Loucy (cell line): ENCODE results near the gene TCEA3.

Experiments
- H2AFZ ChIP-seq: fragments of 200-600 bp; sonication (generic); 2 replicates; pipeline ENCODE4 v1.6.0; 2016; ENCODE audit warnings: antibody characterized with exemption, mild to moderate bottlenecking, low read length, moderate library complexity
- H3F3A ChIP-seq: fragments of 200-600 bp; 2 replicates; pipeline ENCODE4 v1.6.0; 2016; ENCODE audit warnings: antibody characterized with exemption, low read depth, mild to moderate bottlenecking
- H3K27me3 ChIP-seq: fragments of 200-600 bp; sonication (generic); 2 replicates; pipeline ENCODE4 v1.6.1; 2014; ENCODE audit warnings: low read length, mild to moderate bottlenecking; ENCODE audit not compliant: insufficient read depth, poor library complexity, severe bottlenecking
- H3K36me3 ChIP-seq: fragments of 200-600 bp; sonication (generic); 2 replicates; pipeline ENCODE4 v1.6.1; 2016; ENCODE audit warnings: low read length; ENCODE audit not compliant: insufficient read depth
- H3K4me1 ChIP-seq: fragments of 200-600 bp; sonication (generic); 2 replicates; pipeline ENCODE4 v1.5.1; 2014; ENCODE audit warnings: low read length, mild to moderate bottlenecking; ENCODE audit not compliant: insufficient read depth, poor library complexity, severe bottlenecking
- H3K4me2 ChIP-seq: fragments of 200-600 bp; sonication (generic); 2 replicates; pipeline ENCODE4 v1.6.0; 2014; ENCODE audit warnings: antibody characterized with exemption, low read length, low read depth, mild to moderate bottlenecking; ENCODE audit not compliant: poor library complexity, severe bottlenecking
- H3K4me3 ChIP-seq: fragments of 200-600 bp; sonication (generic); 2 replicates; pipeline ENCODE4 v1.5.1; 2014; ENCODE audit warnings: low read length, mild to moderate bottlenecking, mixed read lengths; ENCODE audit not compliant: poor library complexity, severe bottlenecking
- H3K79me2 ChIP-seq: fragments of 200-600 bp; sonication (generic); 2 replicates; pipeline ENCODE4 v1.6.1; 2014; ENCODE audit warnings: low read length; ENCODE audit not compliant: insufficient read depth
- H3K9ac ChIP-seq: fragments of 200-600 bp; sonication (generic); 2 replicates; pipeline ENCODE4 v1.6.0; 2014; ENCODE audit warnings: mild to moderate bottlenecking, low read depth, low read length, moderate library complexity; ENCODE audit not compliant: poor library complexity, severe bottlenecking
- H3K9me2 ChIP-seq: fragments of 200-600 bp; sonication (generic); replicated peaks from 2 replicates; pipeline ENCODE4 v1.6.1; 2016; ENCODE audit warnings: low read depth, low read length, mixed read lengths
- H3K9me3 ChIP-seq: fragments of 200-600 bp; sonication (generic); 2 replicates; pipeline ENCODE4 v1.6.1; 2014; ENCODE audit warnings: mild to moderate bottlenecking, antibody characterized with exemption, low read length, low read depth; ENCODE audit not compliant: insufficient read depth
- H4K20me1 ChIP-seq: fragments of 200-600 bp; sonication (generic); 2 replicates; pipeline ENCODE4 v1.6.0; 2014; ENCODE audit warnings: antibody characterized with exemption, low read length, mild to moderate bottlenecking; ENCODE audit not compliant: insufficient read depth, poor library complexity, severe bottlenecking
- EZH2phosphoT487 ChIP-seq: fragments of 200-600 bp; IDR thresholded peaks from 2 replicates; pipeline ENCODE4 v1.6.1; 2018; ENCODE audit warnings: antibody characterized with exemption, mild to moderate bottlenecking, moderate library complexity, borderline replicate concordance
- TF ChIP-seq, protein P1 (sequence below): fragments of 200-600 bp; sonication (generic); conservative IDR thresholded peaks from 2 replicates; pipeline ENCODE4 v1.5.1; 2014; ENCODE audit warnings: mild to moderate bottlenecking, antibody characterized with exemption, low read length

The TCEA3 gene

DNA sequence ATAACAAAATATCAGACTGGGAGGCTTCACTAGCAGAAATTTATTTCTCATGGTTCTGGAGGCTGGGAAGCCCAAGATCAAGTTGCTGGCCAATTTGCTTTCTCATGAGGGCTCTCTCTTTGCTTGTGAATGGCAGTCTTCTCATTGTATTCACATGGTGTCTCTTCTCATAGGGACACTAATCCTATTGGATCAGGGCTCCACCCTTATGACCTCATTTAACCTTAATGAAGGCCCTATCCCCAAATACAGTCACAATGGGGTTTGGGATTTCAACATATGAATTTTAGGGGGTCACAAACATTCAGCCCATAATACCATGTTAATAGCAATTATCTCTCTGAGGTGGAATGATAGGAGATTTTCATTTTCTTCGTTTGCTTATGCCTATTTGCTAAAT, 25.3 kb downstream of the TCEA3 start:
- H4K20me1 ChIP-seq: no peaks in the 10 kb centered on the region
- no peaks in the 10 kb centered on the region for H3K9me2 ChIP-seq
- no peak overlapping the region for H3K4me3 ChIP-seq
- H3K9me3 ChIP-seq: no peaks in the 10 kb centered on the region
- H3K9ac ChIP-seq: no peak overlapping the region
- no peaks in the 10 kb centered on the region for H3K36me3 ChIP-seq
- H3K27me3 ChIP-seq: no peaks in the 10 kb centered on the region
- H2AFZ ChIP-seq: no peak overlapping the region
- H3K4me1 ChIP-seq: peaks cover 13% of the 10 kb centered on the region
- H3K79me2 ChIP-seq: no peaks in the 10 kb centered on the region
- TF ChIP-seq, protein P1, sequence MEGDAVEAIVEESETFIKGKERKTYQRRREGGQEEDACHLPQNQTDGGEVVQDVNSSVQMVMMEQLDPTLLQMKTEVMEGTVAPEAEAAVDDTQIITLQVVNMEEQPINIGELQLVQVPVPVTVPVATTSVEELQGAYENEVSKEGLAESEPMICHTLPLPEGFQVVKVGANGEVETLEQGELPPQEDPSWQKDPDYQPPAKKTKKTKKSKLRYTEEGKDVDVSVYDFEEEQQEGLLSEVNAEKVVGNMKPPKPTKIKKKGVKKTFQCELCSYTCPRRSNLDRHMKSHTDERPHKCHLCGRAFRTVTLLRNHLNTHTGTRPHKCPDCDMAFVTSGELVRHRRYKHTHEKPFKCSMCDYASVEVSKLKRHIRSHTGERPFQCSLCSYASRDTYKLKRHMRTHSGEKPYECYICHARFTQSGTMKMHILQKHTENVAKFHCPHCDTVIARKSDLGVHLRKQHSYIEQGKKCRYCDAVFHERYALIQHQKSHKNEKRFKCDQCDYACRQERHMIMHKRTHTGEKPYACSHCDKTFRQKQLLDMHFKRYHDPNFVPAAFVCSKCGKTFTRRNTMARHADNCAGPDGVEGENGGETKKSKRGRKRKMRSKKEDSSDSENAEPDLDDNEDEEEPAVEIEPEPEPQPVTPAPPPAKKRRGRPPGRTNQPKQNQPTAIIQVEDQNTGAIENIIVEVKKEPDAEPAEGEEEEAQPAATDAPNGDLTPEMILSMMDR: no peak
- TF ChIP-seq EZH2phosphoT487: no peak
- no peak overlapping the region for H3K4me2 ChIP-seq
- no peaks in the 10 kb centered on the region for H3F3A ChIP-seq

DNA sequence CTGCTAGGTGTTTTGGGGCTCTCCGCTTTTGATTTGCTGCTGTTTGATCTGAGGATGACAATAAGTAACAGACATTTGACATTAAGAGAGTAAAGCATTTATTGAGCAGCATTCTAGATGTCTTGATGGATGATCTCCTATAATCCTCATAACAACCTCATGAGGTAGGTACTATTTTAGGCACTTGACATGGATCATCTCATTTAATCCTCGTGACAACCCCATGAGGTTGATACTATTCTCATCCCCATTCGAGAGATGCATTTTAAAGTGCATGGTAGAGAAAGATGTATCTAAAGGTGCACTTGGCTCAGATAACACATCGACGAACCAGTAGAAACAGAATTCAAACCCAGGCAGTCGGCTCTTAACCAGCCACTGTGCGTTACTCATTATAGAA, 26.6 kb downstream of the TCEA3 start:
- Histone ChIP-seq H3K9me2 (no peaks in the 10 kb centered on the region), H3K4me1 (peaks cover 4% of the 10 kb centered on the region), H4K20me1 (no peaks in the 10 kb centered on the region), H3K79me2 (no peaks in the 10 kb centered on the region), H3K9me3 (no peaks in the 10 kb centered on the region), H3K4me3 (no peak overlapping the region), H2AFZ (no peak overlapping the region), H3K4me2 (no peak overlapping the region), H3F3A (no peaks in the 10 kb centered on the region), H3K27me3 (no peaks in the 10 kb centered on the region), H3K36me3 (no peaks in the 10 kb centered on the region), H3K9ac (no peak overlapping the region)
- TF ChIP-seq, protein P1: no peak
- no peak for TF ChIP-seq EZH2phosphoT487

DNA sequence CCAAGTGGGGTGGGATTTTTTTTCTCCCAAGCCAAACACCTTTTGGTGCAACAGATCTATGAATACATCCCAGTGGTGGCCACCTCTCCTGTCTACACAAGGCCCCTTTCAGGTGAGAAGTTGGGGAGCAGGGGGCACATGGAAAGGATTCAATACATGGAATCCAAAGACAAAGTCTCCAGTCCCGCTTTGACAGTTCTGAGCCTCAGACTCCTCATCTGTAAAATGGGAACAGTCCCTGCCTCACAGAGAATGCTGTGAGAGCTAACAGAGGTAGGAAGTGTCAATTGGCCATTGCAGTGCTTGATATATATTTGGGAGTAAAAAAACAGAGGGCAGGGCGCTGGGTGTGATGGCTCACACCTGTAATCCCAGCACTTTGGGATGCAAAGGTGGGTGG, 28.2 kb downstream of the TCEA3 start:
- Histone ChIP-seq H3K4me2 (no peak overlapping the region), H3K79me2 (no peaks in the 10 kb centered on the region), H3K9ac (no peak overlapping the region), H3K27me3 (no peaks in the 10 kb centered on the region), H3K4me1 (no peaks in the 10 kb centered on the region), H3K36me3 (no peaks in the 10 kb centered on the region), H3F3A (no peaks in the 10 kb centered on the region), H4K20me1 (no peaks in the 10 kb centered on the region), H3K4me3 (no peak overlapping the region), H3K9me2 (no peaks in the 10 kb centered on the region), H2AFZ (no peak overlapping the region), H3K9me3 (no peaks in the 10 kb centered on the region)
- TF ChIP-seq EZH2phosphoT487: no peak
- TF ChIP-seq, protein P1: no peak
